Measurements from ENCODE around the gene CYP3A5.

- TF ChIP-seq CTCF (conservative IDR thresholded peaks at IDR 0.05; ENCODE audit: low read depth, low read length) (no peak), EZH2 (IDR thresholded peaks at IDR 0.05; ENCODE audit: borderline replicate concordance, low read depth, low read length, poor library complexity, severe bottlenecking) (no peak)
These were observed 50.2 kb downstream of the CYP3A5 start for GRCh38 chr7:99629643-99630042.
